Hepatocyte (in vitro differentiated cells): ENCODE results near the gene DRC1. TPM values are rescaled to one million over a fixed set of nuclear protein-coding genes. Genes with fewer than 3 reads are reported as not detected.

Experiments used
- DNase-seq: peaks from one replicate; pipeline ENCODE4 v3.0.0-alpha.2; 2016; ENCODE audit warnings: low spot score
- H2AFZ ChIP-seq: fragments of 200-600 bp; sonication (generic); 2 replicates; pipeline ENCODE4 v1.6.0; 2016; ENCODE audit warnings: antibody characterized with exemption, mild to moderate bottlenecking
- H3K27ac ChIP-seq: fragments of 200-600 bp; sonication (generic); 2 replicates; pipeline ENCODE4 v1.5.1; 2016; ENCODE audit warnings: mild to moderate bottlenecking
- H3K27me3 ChIP-seq: fragments of 200-600 bp; sonication (generic); 2 replicates; pipeline ENCODE4 v1.6.1; 2016
- H3K36me3 ChIP-seq: fragments of 200-600 bp; sonication (generic); replicated peaks from 2 replicates; pipeline ENCODE4 v1.5.1; 2016; ENCODE audit warnings: low read depth; ENCODE audit not compliant: insufficient read depth
- H3K4me1 ChIP-seq: fragments of 200-600 bp; sonication (generic); 2 replicates; pipeline ENCODE4 v1.5.1; 2016; ENCODE audit warnings: mild to moderate bottlenecking, moderate library complexity; ENCODE audit not compliant: insufficient read depth
- H3K4me2 ChIP-seq: fragments of 200-600 bp; sonication (generic); 2 replicates; pipeline ENCODE4 v1.6.0; 2016
- H3K4me3 ChIP-seq: fragments of 200-600 bp; sonication (generic); 2 replicates; pipeline ENCODE4 v1.5.1; 2016; ENCODE audit warnings: mild to moderate bottlenecking
- H3K79me2 ChIP-seq: fragments of 200-600 bp; sonication (generic); 2 replicates; pipeline ENCODE4 v1.6.0; 2017; ENCODE audit warnings: mild to moderate bottlenecking
- H3K9me2 ChIP-seq: fragments of 200-600 bp; sonication (generic); replicated peaks from 2 replicates; pipeline ENCODE4 v1.6.0; 2017; ENCODE audit warnings: mild to moderate bottlenecking; ENCODE audit not compliant: insufficient read depth
- H3K9me3 ChIP-seq: fragments of 200-600 bp; sonication (generic); 2 replicates; pipeline ENCODE4 v1.5.1; 2016; ENCODE audit warnings: low read depth, mild to moderate bottlenecking
- H4K20me1 ChIP-seq: fragments of 200-600 bp; sonication (generic); 2 replicates; pipeline ENCODE4 v1.6.0; 2016; ENCODE audit warnings: mild to moderate bottlenecking; ENCODE audit not compliant: insufficient read depth, poor library complexity, severe bottlenecking
- CTCF ChIP-seq: fragments of 200-600 bp; sonication (generic); IDR thresholded peaks from 2 replicates; pipeline ENCODE4 v1.5.1; 2016; ENCODE audit warnings: antibody characterized with exemption, mild to moderate bottlenecking; ENCODE audit not compliant: poor library complexity
- EZH2 ChIP-seq: fragments of 200-600 bp; sonication (generic); IDR thresholded peaks from 2 replicates; pipeline ENCODE4 v1.6.1; 2016; ENCODE audit warnings: antibody characterized with exemption, mild to moderate bottlenecking, borderline replicate concordance
- EZH2phosphoT487 ChIP-seq: fragments of 200-600 bp; sonication (generic); IDR thresholded peaks from one replicate; pipeline ENCODE4 v1.6.1; 2018; ENCODE audit warnings: antibody characterized with exemption, mild to moderate bottlenecking, low read depth, moderate library complexity; ENCODE audit not compliant: unreplicated experiment, severe bottlenecking
- WGBS: methylation state at CpG from one replicate; pipeline ENCODE4 v1.1.6; 2016; ENCODE audit warnings: low lambda C conversion rate; ENCODE audit errors: missing lambda C conversion rate; 5-methylcytosine and 5-hydroxymethylcytosine counted together
- polyA plus RNA-seq: library from polyadenylated mRNA; unstranded; fragments of >200 nt; fragmentation: Nextera tagmentation; extraction: Ambion mirVana; gene quantifications from 2 replicates; pipeline ENCODE4 v1.2.1, GENCODE V29; 2016
- total RNA-seq: library from RNA; depleted of rRNA; stranded (reverse); fragments of >200 nt; gene quantifications from 2 replicates; pipeline ENCODE4 v1.2.3, GENCODE V29; 2014

DRC1 gene
- total and polyA plus RNA-seq, 2 experiments from 2014 or later = 0.06 TPM; not detected in 1

DNA sequence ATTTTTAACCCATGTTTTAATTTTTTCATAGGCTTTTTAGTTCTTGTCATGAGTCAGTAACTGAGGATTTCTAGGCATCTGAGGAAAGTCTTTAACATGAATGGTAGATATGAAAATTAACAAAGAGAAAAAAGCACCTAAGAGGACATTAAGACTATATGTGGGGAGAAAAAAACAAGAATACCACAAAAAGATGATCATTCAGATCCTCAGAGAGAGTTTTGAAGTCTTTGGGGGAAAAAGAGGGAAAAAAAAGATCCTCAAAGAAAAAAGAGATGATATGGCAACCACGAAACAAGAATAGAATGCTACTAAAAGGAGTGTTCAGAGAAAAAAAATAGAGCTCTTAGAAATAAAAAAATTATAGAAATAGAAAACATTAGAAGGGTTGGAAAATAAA is 8.1 kb downstream of the DRC1 start:
- Histone ChIP-seq H3K9me2 (no peaks in the 10 kb centered on the region), H4K20me1 (no peaks in the 10 kb centered on the region), H3K27ac (no peak overlapping the region), H3K4me3 (no peak overlapping the region), H3K4me2 (no peak overlapping the region), H3K9me3 (no peaks in the 10 kb centered on the region), H3K36me3 (no peaks in the 10 kb centered on the region), H3K79me2 (no peaks in the 10 kb centered on the region), H2AFZ (no peak overlapping the region), H3K4me1 (no peaks in the 10 kb centered on the region), H3K27me3 (no peaks in the 10 kb centered on the region)
- no peak for DNase-seq
- 100% methylated on average over 1 of the region's 1 CpG for WGBS
- TF ChIP-seq EZH2 (no peak), EZH2phosphoT487 (no peak)

DNA sequence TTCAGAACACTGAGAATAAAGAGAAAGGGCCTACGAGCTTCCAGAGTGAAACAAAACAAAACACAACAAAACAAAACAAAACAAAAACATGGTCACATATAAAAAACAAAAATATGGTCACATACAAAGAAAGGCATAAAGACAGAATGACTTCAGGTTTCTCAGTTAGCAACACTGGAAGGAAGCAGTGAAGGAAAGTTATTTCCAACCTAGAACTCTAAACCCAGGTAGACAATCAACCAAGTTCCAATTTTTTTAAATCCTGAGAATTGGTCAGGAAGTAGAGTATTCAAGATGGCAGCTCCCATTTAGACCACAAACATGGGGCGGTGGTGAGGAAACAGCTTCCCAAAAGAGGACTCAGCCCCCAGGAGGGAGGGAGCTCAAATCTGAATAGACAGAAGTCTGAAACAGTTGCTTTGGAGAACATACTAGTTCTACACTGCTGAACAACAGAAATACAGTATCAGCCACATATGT is 9.1 kb downstream of the DRC1 start:
- no peaks in the 10 kb centered on the region for H3K4me1 ChIP-seq
- no peak overlapping the region for H2AFZ ChIP-seq
- H3K4me2 ChIP-seq = no peak overlapping the region
- no peaks in the 10 kb centered on the region for H3K27me3 ChIP-seq
- no peaks in the 10 kb centered on the region for H3K36me3 ChIP-seq
- TF ChIP-seq EZH2phosphoT487 (no peak), EZH2 (no peak), CTCF (no peak)
- WGBS = 96% methylated on average over 2 of the region's 2 CpGs
- H3K79me2 ChIP-seq = no peaks in the 10 kb centered on the region
- no peaks in the 10 kb centered on the region for H4K20me1 ChIP-seq
- H3K9me2 ChIP-seq = no peaks in the 10 kb centered on the region
- H3K27ac ChIP-seq = no peak overlapping the region
- H3K9me3 ChIP-seq = no peaks in the 10 kb centered on the region
- no peak for DNase-seq
- H3K4me3 ChIP-seq = no peak overlapping the region

- Histone ChIP-seq H3K4me1 (no peaks in the 10 kb centered on the region), H3K4me2 (peak overlapping the region; percentile 57), H3K9me3 (no peaks in the 10 kb centered on the region), H3K9me2 (no peaks in the 10 kb centered on the region), H2AFZ (no peak overlapping the region), H3K27me3 (no peaks in the 10 kb centered on the region), H3K27ac (no peak overlapping the region), H3K4me3 (no peak overlapping the region), H3K36me3 (no peaks in the 10 kb centered on the region), H3K79me2 (no peaks in the 10 kb centered on the region), H4K20me1 (no peaks in the 10 kb centered on the region)
- DNase-seq = no peak
- 91% methylated on average over 6 of the region's 6 CpGs for WGBS
- TF ChIP-seq EZH2 (no peak), CTCF (no peak), EZH2phosphoT487 (no peak)
These were observed 9.7 kb downstream of the DRC1 start for GRCh38 chr2:26411419-26411818.

- Histone ChIP-seq H3K4me2 (peak overlapping the region; percentile 57), H4K20me1 (no peaks in the 10 kb centered on the region), H3K4me3 (no peak overlapping the region), H3K9me3 (no peaks in the 10 kb centered on the region), H3K9me2 (no peaks in the 10 kb centered on the region), H2AFZ (no peak overlapping the region), H3K79me2 (no peaks in the 10 kb centered on the region), H3K4me1 (no peaks in the 10 kb centered on the region), H3K36me3 (no peaks in the 10 kb centered on the region), H3K27me3 (no peaks in the 10 kb centered on the region), H3K27ac (peak overlapping the region; percentile 41)
- DNase-seq = no peak
- TF ChIP-seq CTCF = no peak
- no peak for TF ChIP-seq EZH2phosphoT487
- no peak for TF ChIP-seq EZH2
- WGBS = 76% methylated on average over 10 of the region's 10 CpGs
These were observed 10.5 kb downstream of the DRC1 start for GRCh38 chr2:26412091-26412673.
